GM12878 (cell line): ENCODE results near the gene TEX36. TPM values are rescaled to one million over a fixed set of nuclear protein-coding genes. Genes with fewer than 3 reads are reported as not detected.

Experiments used
- CHD1 ChIP-seq: IDR thresholded peaks from 2 replicates; pipeline ENCODE4 v1.6.1; 2012; ENCODE audit warnings: low read depth, low read length, improper control_type of control experiment
- ESRRA ChIP-seq: IDR thresholded peaks from 2 replicates; pipeline ENCODE4 v1.6.1; 2012; ENCODE audit warnings: mild to moderate bottlenecking, low read length, improper control_type of control experiment
- LARP7 ChIP-seq: fragments of 450-650 bp; IDR thresholded peaks from 2 replicates; pipeline ENCODE4 v1.6.1; 2017; ENCODE audit warnings: mild to moderate bottlenecking
- MEF2A ChIP-seq: IDR thresholded peaks from 2 replicates; pipeline ENCODE4 v1.6.1; 2011; ENCODE audit warnings: low read depth, mild to moderate bottlenecking, low read length, moderate library complexity; ENCODE audit not compliant: insufficient read depth
- NFYA ChIP-seq: IDR thresholded peaks from 2 replicates; pipeline ENCODE4 v1.6.1; 2011; ENCODE audit warnings: low read depth, mild to moderate bottlenecking, low read length, improper control_type of control experiment, borderline replicate concordance
- SIN3A ChIP-seq: IDR thresholded peaks from 2 replicates; pipeline ENCODE4 v1.6.1; 2012; ENCODE audit warnings: low read depth, low read length, improper control_type of control experiment
- SRF ChIP-seq, 2 experiments: IDR thresholded peaks; 2 replicates each; pipeline ENCODE4 v1.6.1; 2011; ENCODE audit warnings: low read depth in 2 of 2, low read length in 2 of 2, mild to moderate bottlenecking in 1 of 2, moderate library complexity in 1 of 2
- YY1 ChIP-seq: IDR thresholded peaks from 2 replicates; pipeline ENCODE4 v1.6.1; 2011; ENCODE audit warnings: low read depth, mild to moderate bottlenecking, low read length
- polyA plus RNA-seq, 11 experiments: library from polyadenylated mRNA; depleted of rRNA in 4 of 11; unstranded in 6 of 11; stranded (reverse) in 5 of 11; fragments of >200 nt; fragmentation: Nextera tagmentation in 4 of 11; fragmentation: Illumina TruSeq in 1 of 11; extraction: Ambion mirVana in 4 of 11; extraction: Trizol in 1 of 11; gene quantifications; 1 replicate in 1 of 11; 2 replicates in 10 of 11; pipeline versions ENCODE4 v1.2.1 to v1.2.3, GENCODE V29; 2011 to 2016; ENCODE audit warnings: inconsistent platforms in 2 of 11, missing spikeins in 2 of 11, low read depth in 1 of 11
- total RNA-seq, 4 experiments: library from RNA; depleted of rRNA in 3 of 4; stranded (reverse); fragments of >200 nt in 3 of 4; fragmentation: Illumina TruSeq in 1 of 4; extraction: Trizol in 1 of 4; gene quantifications; 2 replicates each; pipeline versions ENCODE4 v1.2.1 to v1.2.3, GENCODE V29; 2013 to 2021
- TF ChIP-seq, protein P1 (sequence below): fragments of 450-650 bp; IDR thresholded peaks from 2 replicates; pipeline ENCODE4 v1.6.1; 2017; ENCODE audit warnings: mild to moderate bottlenecking
- TF ChIP-seq, protein P2 (sequence below): fragments of 450-650 bp; formaldehyde crosslinking; IDR thresholded peaks from 2 replicates; pipeline ENCODE4 v1.4.0; 2022; ENCODE audit warnings: mild to moderate bottlenecking, moderate library complexity
- TF ChIP-seq, protein P3 (sequence below): fragments of 450-650 bp; IDR thresholded peaks from 2 replicates; pipeline ENCODE4 v1.6.1; 2017; ENCODE audit warnings: borderline replicate concordance
- TF ChIP-seq, protein P4 (sequence below): fragments of 450-650 bp; IDR thresholded peaks from 2 replicates; pipeline ENCODE4 v1.6.1; 2017; ENCODE audit warnings: low read depth, mild to moderate bottlenecking, moderate library complexity

The TEX36 gene
- total and polyA plus RNA-seq, 10 of the 15 experiments (the other 5 are each of a cell fraction or from before 2014, with no cell fraction given), result not detected

DNA sequence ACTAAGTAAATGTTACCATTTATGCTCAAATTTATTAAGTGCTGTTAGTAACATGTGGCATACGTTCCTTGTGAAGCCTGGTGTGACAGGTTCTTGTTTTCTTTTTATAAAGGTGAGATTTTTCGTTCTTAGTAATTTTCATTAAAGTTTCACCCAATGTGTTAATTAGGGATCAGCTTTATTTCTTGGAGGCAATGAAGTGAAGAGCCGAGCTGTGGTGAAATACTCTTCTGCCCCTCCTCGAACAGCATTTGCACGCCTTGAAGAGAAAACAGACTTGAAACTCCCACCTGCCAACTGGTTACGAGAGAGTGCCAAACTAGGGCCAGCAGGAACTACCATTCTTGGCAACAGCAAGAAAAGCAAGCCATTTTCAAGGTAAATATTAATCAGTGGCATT, 38.1 kb upstream of the TEX36 start (continued):
- TF ChIP-seq, protein P1, sequence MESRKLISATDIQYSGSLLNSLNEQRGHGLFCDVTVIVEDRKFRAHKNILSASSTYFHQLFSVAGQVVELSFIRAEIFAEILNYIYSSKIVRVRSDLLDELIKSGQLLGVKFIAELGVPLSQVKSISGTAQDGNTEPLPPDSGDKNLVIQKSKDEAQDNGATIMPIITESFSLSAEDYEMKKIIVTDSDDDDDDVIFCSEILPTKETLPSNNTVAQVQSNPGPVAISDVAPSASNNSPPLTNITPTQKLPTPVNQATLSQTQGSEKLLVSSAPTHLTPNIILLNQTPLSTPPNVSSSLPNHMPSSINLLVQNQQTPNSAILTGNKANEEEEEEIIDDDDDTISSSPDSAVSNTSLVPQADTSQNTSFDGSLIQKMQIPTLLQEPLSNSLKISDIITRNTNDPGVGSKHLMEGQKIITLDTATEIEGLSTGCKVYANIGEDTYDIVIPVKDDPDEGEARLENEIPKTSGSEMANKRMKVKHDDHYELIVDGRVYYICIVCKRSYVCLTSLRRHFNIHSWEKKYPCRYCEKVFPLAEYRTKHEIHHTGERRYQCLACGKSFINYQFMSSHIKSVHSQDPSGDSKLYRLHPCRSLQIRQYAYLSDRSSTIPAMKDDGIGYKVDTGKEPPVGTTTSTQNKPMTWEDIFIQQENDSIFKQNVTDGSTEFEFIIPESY, result no peak
- TF ChIP-seq MEF2A (0 out of 2 replicates have a peak, but pooled peaks have one; percentile 17), NFYA (no peak), SIN3A (0 out of 2 replicates have a peak, but pooled peaks have one; percentile 60), SRF (IDR thresholded peaks at IDR 0.05; ENCODE audit: low read depth in 2 of 2, low read length in 2 of 2) (peak; percentile 75 to 90), ESRRA (no peak), LARP7 (no peak), YY1 (no peak), CHD1 (0 out of 2 replicates have a peak, but pooled peaks have one; percentile 39)
- TF ChIP-seq, protein P2, sequence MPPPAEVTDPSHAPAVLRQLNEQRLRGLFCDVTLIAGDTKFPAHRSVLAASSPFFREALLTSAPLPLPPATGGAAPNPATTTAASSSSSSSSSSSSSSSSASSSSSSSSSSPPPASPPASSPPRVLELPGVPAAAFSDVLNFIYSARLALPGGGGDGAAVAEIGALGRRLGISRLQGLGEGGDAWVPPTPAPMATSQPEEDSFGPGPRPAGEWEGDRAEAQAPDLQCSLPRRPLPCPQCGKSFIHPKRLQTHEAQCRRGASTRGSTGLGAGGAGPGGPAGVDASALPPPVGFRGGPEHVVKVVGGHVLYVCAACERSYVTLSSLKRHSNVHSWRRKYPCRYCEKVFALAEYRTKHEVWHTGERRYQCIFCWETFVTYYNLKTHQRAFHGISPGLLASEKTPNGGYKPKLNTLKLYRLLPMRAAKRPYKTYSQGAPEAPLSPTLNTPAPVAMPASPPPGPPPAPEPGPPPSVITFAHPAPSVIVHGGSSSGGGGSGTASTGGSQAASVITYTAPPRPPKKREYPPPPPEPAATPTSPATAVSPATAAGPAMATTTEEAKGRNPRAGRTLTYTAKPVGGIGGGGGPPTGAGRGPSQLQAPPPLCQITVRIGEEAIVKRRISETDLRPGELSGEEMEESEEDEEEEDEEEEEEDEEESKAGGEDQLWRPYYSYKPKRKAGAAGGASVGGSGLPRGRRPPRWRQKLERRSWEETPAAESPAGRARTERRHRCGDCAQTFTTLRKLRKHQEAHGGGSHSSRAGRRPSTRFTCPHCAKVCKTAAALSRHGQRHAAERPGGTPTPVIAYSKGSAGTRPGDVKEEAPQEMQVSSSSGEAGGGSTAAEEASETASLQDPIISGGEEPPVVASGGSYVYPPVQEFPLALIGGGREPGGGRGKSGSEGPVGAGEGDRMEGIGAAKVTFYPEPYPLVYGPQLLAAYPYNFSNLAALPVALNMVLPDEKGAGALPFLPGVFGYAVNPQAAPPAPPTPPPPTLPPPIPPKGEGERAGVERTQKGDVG (CRISPR knock-in tag), result no peak
- TF ChIP-seq, protein P3, sequence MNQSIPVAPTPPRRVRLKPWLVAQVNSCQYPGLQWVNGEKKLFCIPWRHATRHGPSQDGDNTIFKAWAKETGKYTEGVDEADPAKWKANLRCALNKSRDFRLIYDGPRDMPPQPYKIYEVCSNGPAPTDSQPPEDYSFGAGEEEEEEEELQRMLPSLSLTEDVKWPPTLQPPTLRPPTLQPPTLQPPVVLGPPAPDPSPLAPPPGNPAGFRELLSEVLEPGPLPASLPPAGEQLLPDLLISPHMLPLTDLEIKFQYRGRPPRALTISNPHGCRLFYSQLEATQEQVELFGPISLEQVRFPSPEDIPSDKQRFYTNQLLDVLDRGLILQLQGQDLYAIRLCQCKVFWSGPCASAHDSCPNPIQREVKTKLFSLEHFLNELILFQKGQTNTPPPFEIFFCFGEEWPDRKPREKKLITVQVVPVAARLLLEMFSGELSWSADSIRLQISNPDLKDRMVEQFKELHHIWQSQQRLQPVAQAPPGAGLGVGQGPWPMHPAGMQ, result no peak
- TF ChIP-seq, protein P4, sequence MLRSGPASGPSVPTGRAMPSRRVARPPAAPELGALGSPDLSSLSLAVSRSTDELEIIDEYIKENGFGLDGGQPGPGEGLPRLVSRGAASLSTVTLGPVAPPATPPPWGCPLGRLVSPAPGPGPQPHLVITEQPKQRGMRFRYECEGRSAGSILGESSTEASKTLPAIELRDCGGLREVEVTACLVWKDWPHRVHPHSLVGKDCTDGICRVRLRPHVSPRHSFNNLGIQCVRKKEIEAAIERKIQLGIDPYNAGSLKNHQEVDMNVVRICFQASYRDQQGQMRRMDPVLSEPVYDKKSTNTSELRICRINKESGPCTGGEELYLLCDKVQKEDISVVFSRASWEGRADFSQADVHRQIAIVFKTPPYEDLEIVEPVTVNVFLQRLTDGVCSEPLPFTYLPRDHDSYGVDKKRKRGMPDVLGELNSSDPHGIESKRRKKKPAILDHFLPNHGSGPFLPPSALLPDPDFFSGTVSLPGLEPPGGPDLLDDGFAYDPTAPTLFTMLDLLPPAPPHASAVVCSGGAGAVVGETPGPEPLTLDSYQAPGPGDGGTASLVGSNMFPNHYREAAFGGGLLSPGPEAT, result peak; percentile 71; the same call in 1 of the 2 replicates
- TF ChIP-seq, all 136 proteins: peak for 34
